Fibroblast of villous mesenchyme (primary cell): ENCODE data around the gene LRRC71. TPM values are rescaled to one million over a fixed set of nuclear protein-coding genes. Genes with fewer than 3 reads are reported as not detected.

Experiments used
- DNase-seq: peaks from one replicate; pipeline ENCODE4 v3.0.0-alpha.2; 2010; ENCODE audit warnings: low read depth
- H3K4me3 ChIP-seq: 2 replicates; pipeline ENCODE4 v1.5.1; 2011; ENCODE audit warnings: low read depth, mild to moderate bottlenecking, low read length
- CTCF ChIP-seq: IDR thresholded peaks from 2 replicates; pipeline ENCODE4 v1.5.1; 2012; ENCODE audit warnings: low read depth, mild to moderate bottlenecking, low read length; ENCODE audit not compliant: insufficient read depth
- total RNA-seq: library from RNA; depleted of rRNA; stranded (reverse); fragments of >200 nt; gene quantifications from 2 replicates; pipeline ENCODE4 v1.2.3, GENCODE V29; 2012

LRRC71 gene
- total RNA-seq, 1 donor, result not detected

- no peak for DNase-seq
- no peak for TF ChIP-seq CTCF
- H3K4me3 ChIP-seq, result no peak overlapping the region
Observed at GRCh38 chr1:156904187-156904959, 16.1 kb upstream of the LRRC71 start.

- H3K4me3 ChIP-seq, result no peak overlapping the region
- no peak for TF ChIP-seq CTCF
- no peak for DNase-seq
Observed at GRCh38 chr1:156905176-156905575, 15.3 kb upstream of the LRRC71 start.

- TF ChIP-seq CTCF, result no peak
- DNase-seq, result no peak
- H3K4me3 ChIP-seq, result no peak overlapping the region
Observed at GRCh38 chr1:156905651-156906050, 14.8 kb upstream of the LRRC71 start.

- TF ChIP-seq CTCF, result no peak
Observed at GRCh38 chr1:156906206-156906906, 14.1 kb upstream of the LRRC71 start.

GRCh38 chr1:156908541-156908940 lies 11.9 kb upstream of the LRRC71 start:
- H3K4me3 ChIP-seq, result no peak overlapping the region
- TF ChIP-seq CTCF, result no peak
- no peak for DNase-seq

More at GRCh38 chr1:156906206-156906906, 14.1 kb upstream of the LRRC71 start:
- DNase-seq, result no peak
- H3K4me3 ChIP-seq, result no peak overlapping the region

GRCh38 chr1:156908955-156909354 lies 11.5 kb upstream of the LRRC71 start:
- no peak for TF ChIP-seq CTCF
- no peak for DNase-seq
- no peak overlapping the region for H3K4me3 ChIP-seq
